Urinary bladder (tissue), 4 donors: Measurements from ENCODE around the gene RAB4A. TPM values are rescaled to one million over a fixed set of nuclear protein-coding genes. Genes with fewer than 3 reads are reported as not detected.
A peak's percentile ranks its signal among the peaks of the same experiment; 100 is the strongest.
"Not testable (repeated sequence)": the region's sequence is repeated elsewhere in the genome, so short reads cannot be mapped to it uniquely, and the experiment has no call there.

Source experiments
- DNase-seq: peaks from one replicate; pipeline ENCODE4 v3.0.0-alpha.2; 2015; ENCODE audit errors: extremely low spot score
- H3K27ac ChIP-seq: one replicate; pipeline ENCODE4 v1.5.1; 2013; ENCODE audit warnings: low read depth, mild to moderate bottlenecking, moderate library complexity
- H3K36me3 ChIP-seq: one replicate; pipeline ENCODE4 v1.6.1; 2013; ENCODE audit warnings: mild to moderate bottlenecking, moderate library complexity; ENCODE audit not compliant: insufficient read depth
- H3K4me1 ChIP-seq: one replicate; pipeline ENCODE4 v1.6.1; 2013; ENCODE audit warnings: mild to moderate bottlenecking, moderate library complexity; ENCODE audit not compliant: insufficient read depth
- H3K4me3 ChIP-seq: one replicate; pipeline ENCODE4 v1.5.1; 2013; ENCODE audit warnings: low read depth, low read length
- WGBS: extraction: QIAGEN DNeasy Blood & Tissue Kit; methylation state at CpG from one replicate; pipeline ENCODE4 v1.1.7; 2013; 5-methylcytosine and 5-hydroxymethylcytosine counted together
- polyA plus RNA-seq: library from polyadenylated mRNA; stranded (reverse); fragments of 200-250 nt; gene quantifications from one replicate; pipeline ENCODE4 v1.2.3, GENCODE V29; 2013
- total RNA-seq: library from RNA; depleted of rRNA; stranded (reverse); fragments of >200 nt; gene quantifications from one replicate; pipeline ENCODE4 v1.2.3, GENCODE V29; 2014
- donor health status: healthy with polysubstance abuse.
- donor health status: healthy.

RAB4A gene
- total and polyA plus RNA-seq, 2 donors = 33.5 to 51.4 TPM

DNA sequence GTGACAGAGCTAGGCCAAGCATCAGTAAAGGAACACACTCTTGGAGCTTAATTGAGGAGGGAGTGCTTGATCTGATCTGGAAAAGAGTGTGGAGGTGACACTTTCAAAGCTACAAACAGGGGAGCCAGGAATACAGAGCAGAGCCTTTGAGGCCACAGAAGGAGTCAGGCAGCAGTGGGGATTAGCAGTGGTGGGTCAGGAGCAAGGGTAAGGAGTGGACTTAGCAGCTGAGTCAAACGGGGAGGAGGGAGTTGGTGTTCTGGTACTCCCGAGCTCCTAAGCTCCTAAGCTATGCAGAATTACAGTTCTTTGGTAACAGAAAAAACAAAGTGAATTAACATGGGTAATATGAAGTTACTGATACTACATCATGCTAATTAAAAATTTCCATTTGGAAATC is 14.5 kb downstream of the RAB4A start:
- no peak for DNase-seq
- no peak overlapping the region for H3K4me3 ChIP-seq
- 60% methylated on average over 2 of the region's 2 CpGs for WGBS
- H3K4me1 ChIP-seq = peaks cover 2% of the 10 kb centered on the region
- H3K27ac ChIP-seq = no peak overlapping the region
- peaks cover 2% of the 10 kb centered on the region for H3K36me3 ChIP-seq

DNA sequence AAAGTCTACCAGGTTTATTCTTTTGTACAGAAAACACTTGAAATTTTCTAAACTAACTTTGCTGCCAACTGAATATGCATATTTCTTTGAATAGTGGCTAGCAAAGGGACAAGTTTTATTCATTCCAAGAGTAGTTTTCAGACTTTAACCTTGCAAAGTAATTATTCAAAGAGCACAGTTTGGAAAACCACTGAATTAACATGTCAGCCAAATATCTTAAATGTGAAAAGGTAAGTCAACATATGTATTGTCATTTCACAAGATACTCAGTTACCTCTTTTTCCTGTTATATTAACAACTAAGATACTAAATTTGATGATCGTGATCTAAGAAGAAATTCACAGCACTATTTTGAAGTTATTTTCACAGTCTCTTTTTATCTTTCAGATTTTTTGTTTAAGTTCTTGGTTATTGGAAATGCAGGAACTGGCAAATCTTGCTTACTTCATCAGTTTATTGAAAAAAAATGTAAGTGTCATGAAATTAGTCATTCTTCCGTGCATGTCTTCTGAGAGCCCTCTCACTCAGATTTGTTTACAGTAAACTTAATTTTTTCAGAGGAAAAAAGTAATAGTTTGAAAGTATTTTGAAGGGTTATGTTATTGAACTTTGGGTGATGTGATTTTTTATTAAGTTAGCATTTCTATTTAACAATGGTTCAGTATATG is 15.3 kb downstream of the RAB4A start:
- H3K36me3 ChIP-seq = peaks cover 2% of the 10 kb centered on the region
- no peak for DNase-seq
- 76% methylated on average over 2 of the region's 2 CpGs for WGBS
- no peak overlapping the region for H3K4me3 ChIP-seq
- H3K27ac ChIP-seq = no peak overlapping the region
- H3K4me1 ChIP-seq = peaks cover 2% of the 10 kb centered on the region

DNA sequence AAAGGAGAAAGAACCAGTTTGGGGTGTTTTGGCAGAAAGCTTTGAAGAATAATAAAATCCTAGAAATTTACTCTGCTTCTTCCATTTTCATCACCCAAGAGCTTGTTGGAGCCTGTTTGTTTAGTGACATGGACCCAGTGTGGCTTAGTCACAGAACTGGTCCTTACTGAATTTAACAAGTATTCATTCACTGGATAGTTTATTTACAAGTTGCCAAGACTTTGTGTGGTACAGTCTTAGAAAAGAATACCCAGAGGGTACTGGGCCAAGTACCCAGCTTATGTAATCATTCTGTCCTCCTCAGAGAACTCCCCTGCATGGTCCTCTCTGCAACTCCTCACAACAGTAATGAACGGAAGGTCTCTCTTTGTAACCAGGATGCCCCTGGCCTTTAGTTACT is 16.4 kb downstream of the RAB4A start:
- H3K27ac ChIP-seq = no peak overlapping the region
- H3K36me3 ChIP-seq = peaks cover 2% of the 10 kb centered on the region
- H3K4me3 ChIP-seq = no peak overlapping the region
- DNase-seq = peak; percentile 20
- 93% methylated on average over 1 of the region's 1 CpG for WGBS
- peaks cover 2% of the 10 kb centered on the region for H3K4me1 ChIP-seq

- 93% methylated on average over 1 of the region's 1 CpG for WGBS
- H3K4me1 ChIP-seq = peaks cover 2% of the 10 kb centered on the region
- no peak overlapping the region for H3K27ac ChIP-seq
- H3K4me3 ChIP-seq = no peak overlapping the region
- DNase-seq = no peak
- peaks cover 2% of the 10 kb centered on the region for H3K36me3 ChIP-seq
These were observed 17.6 kb downstream of the RAB4A start for GRCh38 chr1:229288516-229288915.

- DNase-seq, H3K4me3 ChIP-seq, H3K4me1 ChIP-seq, H3K27ac ChIP-seq, H3K36me3 ChIP-seq: not testable (repeated sequence)
- WGBS = 99% methylated on average over 4 of the region's 4 CpGs
These were observed 20.8 kb downstream of the RAB4A start for GRCh38 chr1:229291686-229292085.

DNA sequence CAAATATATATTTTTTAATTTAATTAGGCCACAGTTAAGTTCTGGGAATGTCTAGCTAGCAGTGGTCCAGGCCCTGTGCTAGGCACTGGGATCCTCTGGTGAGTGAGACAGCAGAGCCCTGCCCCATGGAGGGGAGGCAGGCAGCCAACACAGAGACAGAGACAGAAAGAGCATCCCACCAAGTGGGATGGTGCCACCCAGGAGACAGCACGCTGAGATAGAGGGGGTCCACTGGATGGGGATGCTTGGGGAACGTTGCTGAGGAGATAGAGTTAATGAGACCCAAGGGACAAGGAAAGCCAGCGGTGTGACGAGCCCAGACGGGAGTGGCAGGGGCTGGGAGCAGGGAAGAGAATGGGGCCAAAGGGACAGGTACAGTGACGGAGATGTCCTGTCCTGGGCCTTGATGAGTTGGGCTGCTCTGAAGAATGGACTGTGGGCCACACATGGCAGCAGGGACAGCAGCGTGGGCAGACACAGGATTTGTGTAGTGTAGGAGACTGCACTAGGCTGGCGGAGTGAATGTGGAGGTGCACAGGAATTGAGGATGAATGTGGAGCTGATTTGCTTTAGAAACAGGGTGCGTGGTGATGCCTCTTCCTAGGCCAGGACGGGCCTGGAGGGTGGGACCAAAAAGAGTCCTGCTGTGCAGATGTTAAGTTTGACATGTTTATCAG is 22.8 kb downstream of the RAB4A start:
- H3K4me1 ChIP-seq = no peaks in the 10 kb centered on the region
- no peak overlapping the region for H3K27ac ChIP-seq
- WGBS = 91% methylated on average over 10 of the region's 10 CpGs
- H3K36me3 ChIP-seq = peaks cover 2% of the 10 kb centered on the region
- DNase-seq = no peak
- H3K4me3 ChIP-seq = no peak overlapping the region

- no peak overlapping the region for H3K27ac ChIP-seq
- no peaks in the 10 kb centered on the region for H3K4me1 ChIP-seq
- no peak for DNase-seq
- H3K36me3 ChIP-seq = peaks cover 2% of the 10 kb centered on the region
- no peak overlapping the region for H3K4me3 ChIP-seq
- WGBS = 90% methylated on average over 11 of the region's 11 CpGs
These were observed 24.8 kb downstream of the RAB4A start for GRCh38 chr1:229295745-229296144.

GRCh38 chr1:229296541-229296941 is 25.6 kb downstream of the RAB4A start:
- Histone ChIP-seq H3K27ac (no peak overlapping the region), H3K4me1 (no peaks in the 10 kb centered on the region), H3K4me3 (no peak overlapping the region), H3K36me3 (peaks cover 2% of the 10 kb centered on the region)
- no peak for DNase-seq
- 86% methylated on average over 3 of the region's 3 CpGs for WGBS

- WGBS = 98% methylated on average over 1 of the region's 1 CpG
- no peak overlapping the region for H3K27ac ChIP-seq
- peaks cover 2% of the 10 kb centered on the region for H3K36me3 ChIP-seq
- H3K4me1 ChIP-seq = no peaks in the 10 kb centered on the region
- no peak for DNase-seq
- no peak overlapping the region for H3K4me3 ChIP-seq
These were observed 26.8 kb downstream of the RAB4A start for GRCh38 chr1:229297746-229298145.

DNA sequence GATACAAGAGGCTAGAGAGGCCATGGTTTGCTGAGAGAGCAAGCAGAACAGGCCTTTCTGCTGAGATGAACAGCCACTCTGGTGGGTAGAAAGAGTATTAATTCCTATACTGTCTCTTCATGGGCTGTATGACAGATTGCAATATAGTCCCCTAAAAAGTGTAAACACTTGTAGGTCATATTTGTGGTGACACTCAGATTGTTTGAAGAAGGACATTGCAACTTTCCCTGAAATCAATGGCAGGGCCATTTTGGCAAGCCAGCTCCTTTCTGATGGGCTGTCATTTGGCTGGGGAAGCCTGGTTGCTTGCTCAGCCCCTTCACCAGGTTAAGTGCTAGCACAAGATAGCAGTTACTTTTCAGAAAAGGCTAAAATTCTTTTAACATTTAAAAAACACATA is 27.5 kb downstream of the RAB4A start:
- peaks cover 2% of the 10 kb centered on the region for H3K36me3 ChIP-seq

DNA sequence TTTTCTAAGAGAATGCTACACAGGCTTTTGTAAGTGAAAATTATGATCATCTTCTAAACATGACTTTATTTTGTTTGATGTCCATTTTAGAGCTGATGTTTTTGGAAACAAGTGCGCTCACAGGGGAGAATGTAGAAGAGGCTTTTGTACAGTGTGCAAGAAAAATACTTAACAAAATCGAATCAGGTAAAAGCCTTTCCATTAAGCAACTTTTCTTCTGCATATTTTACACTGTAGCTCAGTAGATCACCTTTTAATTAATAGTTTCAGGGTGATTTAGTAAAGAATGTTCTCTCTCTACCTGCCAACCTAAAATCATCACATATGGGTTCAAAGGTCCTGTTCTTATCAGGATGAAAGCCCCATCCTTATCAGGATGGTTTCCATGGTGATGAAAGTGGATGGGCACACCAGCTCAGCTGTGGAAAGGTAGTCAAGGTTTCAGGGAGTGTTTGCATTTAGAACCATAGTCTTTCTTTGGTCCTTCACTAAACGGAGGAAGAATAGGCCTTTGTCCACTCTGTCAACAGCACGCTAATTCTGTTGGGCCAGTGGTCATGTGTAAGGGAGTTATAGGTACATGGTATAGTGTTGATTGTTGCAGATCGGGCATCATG is 28.1 kb downstream of the RAB4A start:
- no peak for DNase-seq
- H3K36me3 ChIP-seq = peaks cover 2% of the 10 kb centered on the region
- H3K4me3 ChIP-seq = no peak overlapping the region
- 93% methylated on average over 5 of the region's 5 CpGs for WGBS
- no peaks in the 10 kb centered on the region for H3K4me1 ChIP-seq
- H3K27ac ChIP-seq = no peak overlapping the region

More for the DNA sequence above, 27.5 kb downstream of the RAB4A start:
- H3K4me1 ChIP-seq = no peaks in the 10 kb centered on the region
- DNase-seq = no peak
- H3K27ac ChIP-seq = no peak overlapping the region
- H3K4me3 ChIP-seq = no peak overlapping the region

DNA sequence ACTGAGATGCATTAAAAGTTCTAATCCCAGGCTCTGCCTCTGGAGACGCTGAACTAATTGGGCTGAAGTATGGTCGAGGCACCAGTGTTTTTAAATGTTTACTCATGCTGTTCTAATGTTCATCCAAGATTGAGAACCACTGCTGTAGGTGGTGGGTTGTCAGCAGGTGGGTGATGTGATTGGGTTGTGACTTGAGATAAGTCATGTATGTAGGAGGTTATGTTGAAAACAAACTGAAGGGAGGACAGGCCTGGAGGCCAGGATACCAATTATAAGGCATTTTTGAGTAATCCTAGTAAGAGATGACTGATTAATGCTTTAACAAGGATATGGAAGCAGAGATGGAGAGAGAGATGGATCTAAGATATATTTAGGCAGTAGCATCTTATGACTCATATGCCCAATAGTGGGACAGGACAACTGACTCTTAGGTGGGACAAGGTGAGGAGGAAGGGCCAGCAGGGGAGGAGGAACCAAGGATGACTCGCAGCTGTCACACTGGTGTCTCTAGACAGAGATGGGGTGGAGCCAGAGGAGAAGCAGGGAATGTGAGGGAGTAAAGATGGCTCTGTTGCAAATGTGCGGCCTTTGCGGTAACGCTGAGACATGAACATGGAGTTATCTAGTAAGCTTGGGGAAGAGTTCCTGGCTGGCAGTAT is 29.3 kb downstream of the RAB4A start:
- H3K36me3 ChIP-seq = peaks cover 2% of the 10 kb centered on the region
- no peak overlapping the region for H3K4me3 ChIP-seq
- 85% methylated on average over 6 of the region's 6 CpGs for WGBS
- H3K27ac ChIP-seq = no peak overlapping the region
- DNase-seq = no peak
- H3K4me1 ChIP-seq = no peaks in the 10 kb centered on the region

- Histone ChIP-seq H3K4me1 (no peaks in the 10 kb centered on the region), H3K36me3 (peaks cover 3% of the 10 kb centered on the region), H3K4me3 (no peak overlapping the region), H3K27ac (no peak overlapping the region)
- WGBS = 98% methylated on average over 8 of the region's 8 CpGs
- DNase-seq = no peak
These were observed 31.8 kb downstream of the RAB4A start for GRCh38 chr1:229302740-229303139.

DNA sequence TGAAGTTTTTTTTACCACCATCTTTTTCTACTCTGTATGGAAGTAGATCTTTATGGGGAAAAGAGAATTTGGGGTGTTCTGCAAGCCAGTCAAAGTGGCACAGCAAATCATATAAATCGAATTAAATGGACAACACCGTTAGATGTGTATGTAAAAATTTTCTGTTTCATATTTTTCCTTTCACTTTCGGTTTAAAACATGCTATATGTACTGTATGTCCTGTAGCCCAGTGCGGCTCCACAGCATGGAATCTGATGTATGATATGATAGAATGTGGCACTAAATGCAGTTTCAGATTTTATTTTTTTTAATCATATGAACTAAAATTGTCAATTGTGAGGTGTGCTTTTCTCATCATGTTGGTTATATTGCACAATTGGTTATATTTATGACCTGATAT is 32.9 kb downstream of the RAB4A start:
- 92% methylated on average over 4 of the region's 4 CpGs for WGBS

More for the DNA sequence above, 32.9 kb downstream of the RAB4A start:
- Histone ChIP-seq H3K4me3 (no peak overlapping the region), H3K4me1 (no peaks in the 10 kb centered on the region), H3K36me3 (peaks cover 3% of the 10 kb centered on the region), H3K27ac (no peak overlapping the region)
- DNase-seq = no peak
